Measurements from ENCODE around the gene CATSPER3. TPM values are rescaled to one million over a fixed set of nuclear protein-coding genes. Genes with fewer than 3 reads are reported as not detected.
A peak's percentile ranks its signal among the peaks of the same experiment; 100 is the strongest.

The CATSPER3 gene
- total and polyA plus RNA-seq, 9 donors: 0.25 to 0.86 (median 0.55) TPM

- DNase-seq: no peak
- no peaks in the 10 kb centered on the region for H3K36me3 ChIP-seq (ENCODE audit: control insufficient read depth, insufficient read depth, low read length)
- H3K4me3 ChIP-seq (ENCODE audit: low read length): no peak overlapping the region
- peaks cover 86% of the 10 kb centered on the region for H3K27me3 ChIP-seq (ENCODE audit: control insufficient read depth, insufficient read depth, low read length)
- peaks cover 10% of the 10 kb centered on the region for H3K4me1 ChIP-seq (ENCODE audit: control insufficient read depth, insufficient read depth, low read length)
- no peak overlapping the region for H3K27ac ChIP-seq (ENCODE audit: low read length)
- WGBS (ENCODE audit: insufficient coverage): 32% methylated on average over 3 of the region's 3 CpGs
- H3K9me3 ChIP-seq (replicated peaks; ENCODE audit: control insufficient read depth, low read depth, low read length): no peaks in the 10 kb centered on the region
Observed at GRCh38 chr5:135051399-135051798, 83.7 kb downstream of the CATSPER3 start.

GRCh38 chr5:135051872-135052271 lies 84.2 kb downstream of the CATSPER3 start:
- Histone ChIP-seq H3K9me3 (replicated peaks; ENCODE audit: control insufficient read depth, low read depth, low read length) (no peaks in the 10 kb centered on the region), H3K4me3 (ENCODE audit: low read length) (no peak overlapping the region), H3K27ac (ENCODE audit: low read length) (no peak overlapping the region), H3K27me3 (ENCODE audit: control insufficient read depth, insufficient read depth, low read length) (peaks cover 82% of the 10 kb centered on the region), H3K36me3 (ENCODE audit: control insufficient read depth, insufficient read depth, low read length) (no peaks in the 10 kb centered on the region), H3K4me1 (ENCODE audit: control insufficient read depth, insufficient read depth, low read length) (peaks cover 10% of the 10 kb centered on the region)
- no peak for DNase-seq
- WGBS (ENCODE audit: insufficient coverage): 51% methylated on average over 3 of the region's 11 CpGs

- WGBS (ENCODE audit: insufficient coverage): no CpG with 5 or more reads among the region's 6 CpGs
- Histone ChIP-seq H3K4me1 (ENCODE audit: control insufficient read depth, insufficient read depth, low read length) (peaks cover 10% of the 10 kb centered on the region), H3K27me3 (ENCODE audit: control insufficient read depth, insufficient read depth, low read length) (peaks cover 75% of the 10 kb centered on the region)
Observed at GRCh38 chr5:135052511-135053145, 84.9 kb downstream of the CATSPER3 start.

GRCh38 chr5:135053278-135053677 lies 85.6 kb downstream of the CATSPER3 start:
- no peaks in the 10 kb centered on the region for H3K9me3 ChIP-seq (replicated peaks; ENCODE audit: control insufficient read depth, low read depth, low read length)
- peaks cover 68% of the 10 kb centered on the region for H3K27me3 ChIP-seq (ENCODE audit: control insufficient read depth, insufficient read depth, low read length)
- H3K4me1 ChIP-seq (ENCODE audit: control insufficient read depth, insufficient read depth, low read length): peaks cover 10% of the 10 kb centered on the region
- no peaks in the 10 kb centered on the region for H3K36me3 ChIP-seq (ENCODE audit: control insufficient read depth, insufficient read depth, low read length)
- H3K4me3 ChIP-seq (ENCODE audit: low read length): no peak overlapping the region
- DNase-seq: no peak
- WGBS (ENCODE audit: insufficient coverage): 100% methylated on average over 1 of the region's 3 CpGs
- H3K27ac ChIP-seq (ENCODE audit: low read length): no peak overlapping the region

More at GRCh38 chr5:135052511-135053145, 84.9 kb downstream of the CATSPER3 start:
- no peak for DNase-seq
- H3K9me3 ChIP-seq (replicated peaks; ENCODE audit: control insufficient read depth, low read depth, low read length): no peaks in the 10 kb centered on the region
- no peak overlapping the region for H3K4me3 ChIP-seq (ENCODE audit: low read length)
- H3K27ac ChIP-seq (ENCODE audit: low read length): no peak overlapping the region
- H3K36me3 ChIP-seq (ENCODE audit: control insufficient read depth, insufficient read depth, low read length): no peaks in the 10 kb centered on the region

- H3K4me1 ChIP-seq (ENCODE audit: control insufficient read depth, insufficient read depth, low read length): peaks cover 10% of the 10 kb centered on the region
- no peak for DNase-seq
- no peak overlapping the region for H3K4me3 ChIP-seq (ENCODE audit: low read length)
- peaks cover 63% of the 10 kb centered on the region for H3K27me3 ChIP-seq (ENCODE audit: control insufficient read depth, insufficient read depth, low read length)
- H3K36me3 ChIP-seq (ENCODE audit: control insufficient read depth, insufficient read depth, low read length): no peaks in the 10 kb centered on the region
- H3K27ac ChIP-seq (ENCODE audit: low read length): no peak overlapping the region
- H3K9me3 ChIP-seq (replicated peaks; ENCODE audit: control insufficient read depth, low read depth, low read length): no peaks in the 10 kb centered on the region
- WGBS (ENCODE audit: insufficient coverage): 42% methylated on average over 8 of the region's 8 CpGs
Observed at GRCh38 chr5:135053989-135054388, 86.3 kb downstream of the CATSPER3 start.

GRCh38 chr5:135054546-135054945 lies 86.8 kb downstream of the CATSPER3 start:
- no peaks in the 10 kb centered on the region for H3K36me3 ChIP-seq (ENCODE audit: control insufficient read depth, insufficient read depth, low read length)
- no peak for DNase-seq
- peaks cover 66% of the 10 kb centered on the region for H3K27me3 ChIP-seq (ENCODE audit: control insufficient read depth, insufficient read depth, low read length)
- no peak overlapping the region for H3K27ac ChIP-seq (ENCODE audit: low read length)
- no peaks in the 10 kb centered on the region for H3K9me3 ChIP-seq (replicated peaks; ENCODE audit: control insufficient read depth, low read depth, low read length)
- no peak overlapping the region for H3K4me3 ChIP-seq (ENCODE audit: low read length)
- no CpG with 5 or more reads among the region's 2 CpGs for WGBS (ENCODE audit: insufficient coverage)
- peaks cover 10% of the 10 kb centered on the region for H3K4me1 ChIP-seq (ENCODE audit: control insufficient read depth, insufficient read depth, low read length)

- H3K4me1 ChIP-seq (ENCODE audit: control insufficient read depth, insufficient read depth, low read length): peaks cover 10% of the 10 kb centered on the region
- H3K27ac ChIP-seq (ENCODE audit: low read length): no peak overlapping the region
- DNase-seq: peak; percentile 48
- no peaks in the 10 kb centered on the region for H3K9me3 ChIP-seq (replicated peaks; ENCODE audit: control insufficient read depth, low read depth, low read length)
- H3K27me3 ChIP-seq (ENCODE audit: control insufficient read depth, insufficient read depth, low read length): peaks cover 62% of the 10 kb centered on the region
- no peaks in the 10 kb centered on the region for H3K36me3 ChIP-seq (ENCODE audit: control insufficient read depth, insufficient read depth, low read length)
- H3K4me3 ChIP-seq (ENCODE audit: low read length): no peak overlapping the region
- WGBS (ENCODE audit: insufficient coverage): 39% methylated on average over 2 of the region's 5 CpGs
Observed at GRCh38 chr5:135055396-135055795, 87.7 kb downstream of the CATSPER3 start.

- Histone ChIP-seq H3K4me3 (ENCODE audit: low read length) (no peak overlapping the region), H3K4me1 (ENCODE audit: control insufficient read depth, insufficient read depth, low read length) (peaks cover 10% of the 10 kb centered on the region), H3K27me3 (ENCODE audit: control insufficient read depth, insufficient read depth, low read length) (peaks cover 51% of the 10 kb centered on the region), H3K9me3 (replicated peaks; ENCODE audit: control insufficient read depth, low read depth, low read length) (no peaks in the 10 kb centered on the region), H3K36me3 (ENCODE audit: control insufficient read depth, insufficient read depth, low read length) (no peaks in the 10 kb centered on the region), H3K27ac (ENCODE audit: low read length) (no peak overlapping the region)
- DNase-seq: no peak
- 83% methylated on average over 5 of the region's 8 CpGs for WGBS (ENCODE audit: insufficient coverage)
Observed at GRCh38 chr5:135056316-135057030, 88.8 kb downstream of the CATSPER3 start.

- DNase-seq: no peak
- H3K4me3 ChIP-seq (ENCODE audit: low read length): no peak overlapping the region
- H3K27ac ChIP-seq (ENCODE audit: low read length): no peak overlapping the region
- H3K36me3 ChIP-seq (ENCODE audit: control insufficient read depth, insufficient read depth, low read length): no peaks in the 10 kb centered on the region
- peaks cover 10% of the 10 kb centered on the region for H3K4me1 ChIP-seq (ENCODE audit: control insufficient read depth, insufficient read depth, low read length)
- WGBS (ENCODE audit: insufficient coverage): 83% methylated on average over 1 of the region's 2 CpGs
- H3K9me3 ChIP-seq (replicated peaks; ENCODE audit: control insufficient read depth, low read depth, low read length): no peaks in the 10 kb centered on the region
- H3K27me3 ChIP-seq (ENCODE audit: control insufficient read depth, insufficient read depth, low read length): peaks cover 44% of the 10 kb centered on the region
Observed at GRCh38 chr5:135057233-135057632, 89.5 kb downstream of the CATSPER3 start.

GRCh38 chr5:135058331-135058732 lies 90.6 kb downstream of the CATSPER3 start:
- DNase-seq: no peak
- no CpG with 5 or more reads among the region's 8 CpGs for WGBS (ENCODE audit: insufficient coverage)
- Histone ChIP-seq H3K27ac (ENCODE audit: low read length) (no peak overlapping the region), H3K9me3 (replicated peaks; ENCODE audit: control insufficient read depth, low read depth, low read length) (no peaks in the 10 kb centered on the region), H3K36me3 (ENCODE audit: control insufficient read depth, insufficient read depth, low read length) (no peaks in the 10 kb centered on the region), H3K4me1 (ENCODE audit: control insufficient read depth, insufficient read depth, low read length) (peaks cover 21% of the 10 kb centered on the region), H3K4me3 (ENCODE audit: low read length) (no peak overlapping the region), H3K27me3 (ENCODE audit: control insufficient read depth, insufficient read depth, low read length) (peaks cover 38% of the 10 kb centered on the region)
